SH-SY5Y (cell line): ENCODE measurements around the gene RIT2.

Source experiments
- GATA2 ChIP-seq: IDR thresholded peaks from 2 replicates; pipeline ENCODE4 v1.6.1; 2011; ENCODE audit warnings: mild to moderate bottlenecking, low read depth, low read length
- GATA3 ChIP-seq: IDR thresholded peaks from 2 replicates; pipeline ENCODE4 v1.6.1; 2011; ENCODE audit warnings: low read depth, mild to moderate bottlenecking, low read length, moderate library complexity

DNA sequence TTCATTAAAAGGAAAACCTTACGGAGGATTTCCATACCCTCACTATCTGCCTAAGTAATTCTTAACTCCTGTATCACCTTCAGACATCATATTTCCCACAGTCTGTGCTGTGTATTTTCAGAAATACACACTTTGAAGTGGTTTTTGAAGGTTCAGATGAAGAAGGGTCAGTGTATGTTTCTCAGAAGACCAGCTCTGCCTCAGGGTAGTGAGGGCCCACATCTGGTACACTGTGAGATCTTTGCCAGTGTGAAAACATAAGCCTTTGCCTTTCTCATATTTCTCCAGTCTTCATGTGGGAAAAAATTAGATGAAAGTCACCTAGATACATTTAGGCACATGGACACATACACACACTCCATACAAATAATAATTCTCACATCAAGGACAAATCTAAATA lies 408.4 kb downstream of the RIT2 start:
- TF ChIP-seq GATA3 (no peak), GATA2 (no peak)
